HG03108 (cell line): ENCODE measurements around the gene MSMP.

Source experiments
- ATAC-seq: cut with Tn5 transposase; IDR thresholded peaks from one replicate; pipeline ENCODE4 v1.9.1; 2021; ENCODE audit warnings: moderate library complexity; ENCODE audit not compliant: unreplicated experiment

Gene MSMP

DNA sequence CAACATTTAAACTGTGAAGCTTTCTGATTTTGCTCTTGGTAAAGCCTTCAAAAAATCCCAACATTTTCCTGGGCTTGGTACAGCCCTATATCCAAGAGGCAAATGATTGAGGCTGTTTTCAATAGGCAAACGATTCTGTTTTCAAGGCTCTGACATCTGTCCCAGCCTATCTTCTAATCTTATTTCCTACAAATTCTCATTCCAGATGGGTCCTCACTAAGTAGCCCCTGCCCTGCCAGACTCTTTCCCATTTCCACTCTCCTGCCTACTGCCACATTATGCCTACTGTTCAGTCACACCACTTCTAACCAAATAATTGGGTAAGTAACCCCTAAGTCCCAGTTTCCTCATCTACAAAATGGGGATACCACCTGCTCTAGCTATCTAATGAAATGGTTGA lies 8.5 kb downstream of the MSMP start:
- no peak for ATAC-seq

DNA sequence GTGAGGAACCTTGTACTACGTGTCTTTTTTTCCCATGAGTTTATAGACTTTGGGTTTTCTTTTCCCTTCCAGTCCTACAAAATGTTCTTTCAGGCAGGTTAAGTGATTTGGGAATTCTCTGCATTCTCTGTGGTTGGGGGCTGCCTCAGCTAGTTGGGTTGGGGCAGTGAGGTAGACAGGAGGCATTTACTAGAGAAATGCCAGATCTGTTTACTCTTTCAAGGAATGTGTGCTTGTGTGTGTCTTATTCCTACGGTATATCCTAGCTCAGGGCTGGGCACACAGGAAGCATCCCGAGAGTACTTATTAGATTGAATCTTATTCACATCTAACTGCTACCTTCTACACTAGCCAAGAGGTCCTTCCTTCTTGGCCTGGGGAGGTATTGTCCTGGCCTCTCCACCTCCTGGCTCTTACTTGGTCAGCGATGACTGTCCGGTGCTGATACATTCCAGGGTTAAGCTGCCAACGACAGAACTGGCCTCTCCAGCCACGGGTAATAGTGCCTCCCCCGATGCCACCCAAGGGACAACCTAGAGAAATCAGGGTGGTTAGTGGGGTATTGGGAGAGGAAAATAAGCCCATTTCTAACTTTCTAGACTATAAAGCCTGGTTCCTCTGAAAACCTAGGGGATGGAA lies 10.1 kb downstream of the MSMP start:
- no peak for ATAC-seq

- no peak for ATAC-seq
Observed at GRCh38 chr9:35743452-35743851, 10.6 kb downstream of the MSMP start.

- no peak for ATAC-seq
Observed at GRCh38 chr9:35741740-35742139, 12.3 kb downstream of the MSMP start.

- no peak for ATAC-seq
Observed at GRCh38 chr9:35740243-35740642, 13.8 kb downstream of the MSMP start.

DNA sequence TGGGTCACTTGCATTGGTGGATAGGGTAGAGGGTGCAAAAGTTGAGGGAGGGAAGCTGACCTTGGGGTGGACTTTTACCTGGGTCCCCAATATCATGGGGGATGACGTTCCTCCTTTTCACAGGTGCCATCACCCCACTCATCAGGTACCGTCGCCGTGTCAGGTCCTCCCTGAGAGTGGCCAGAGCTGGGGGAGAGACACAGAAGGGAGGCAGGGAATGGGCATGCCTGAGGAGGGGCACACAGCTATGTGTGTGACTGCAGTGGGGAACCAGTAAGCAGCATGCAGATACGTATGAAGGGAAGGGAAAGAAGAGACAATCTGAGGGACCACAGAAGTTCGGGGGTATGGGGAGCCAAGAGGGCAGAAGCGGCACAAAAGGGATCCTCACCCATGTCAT lies 15.2 kb downstream of the MSMP start:
- ATAC-seq = no peak

- no peak for ATAC-seq
Observed at GRCh38 chr9:35738186-35738585, 15.9 kb downstream of the MSMP start.

GRCh38 chr9:35737143-35737542 lies 16.9 kb downstream of the MSMP start:
- ATAC-seq = no peak

- ATAC-seq = no peak
Observed at GRCh38 chr9:35736201-35736633, 17.9 kb downstream of the MSMP start.

GRCh38 chr9:35734096-35734495 lies 20.0 kb downstream of the MSMP start:
- no peak for ATAC-seq

GRCh38 chr9:35732800-35733541 lies 21.1 kb downstream of the MSMP start:
- no peak for ATAC-seq

GRCh38 chr9:35732185-35732799 lies 21.8 kb downstream of the MSMP start, which contains the start of the genes CREB3 and TLN1:
TSS of gene CREB3 (plus strand) at chr9:35732666. CDS start at chr9:35732773, 107 bp downstream.
TSS of gene TLN1 (minus strand) at chr9:35732195. CDS start at chr9:35725694, 6,501 bp downstream.
- peak; percentile 77 for ATAC-seq

GRCh38 chr9:35731415-35732184 lies 22.5 kb downstream of the MSMP start:
- no peak for ATAC-seq

GRCh38 chr9:35730486-35730854 lies 23.6 kb downstream of the MSMP start:
- no peak for ATAC-seq

- ATAC-seq = no peak
Observed at GRCh38 chr9:35729700-35730485, 24.2 kb downstream of the MSMP start.

DNA sequence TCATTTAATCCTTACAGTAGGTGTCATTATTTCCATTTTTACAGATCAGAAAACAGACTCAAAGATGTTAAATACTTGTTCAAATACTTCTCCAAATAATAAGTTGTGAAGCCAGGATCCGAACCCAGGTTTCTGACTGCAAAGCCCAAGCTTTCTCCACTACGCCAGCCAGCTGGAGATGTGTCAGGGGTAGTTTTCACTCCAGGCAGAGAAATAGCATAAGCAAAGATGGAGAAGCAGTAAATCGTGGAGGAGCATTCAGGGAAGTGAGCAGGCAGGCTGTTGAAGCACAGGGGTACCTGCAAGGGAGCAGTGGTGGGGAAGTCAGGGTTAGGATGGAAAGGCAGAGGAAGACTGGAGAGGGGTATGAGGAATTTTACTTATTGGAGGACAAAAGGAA lies 25.0 kb downstream of the MSMP start:
- ATAC-seq = no peak

DNA sequence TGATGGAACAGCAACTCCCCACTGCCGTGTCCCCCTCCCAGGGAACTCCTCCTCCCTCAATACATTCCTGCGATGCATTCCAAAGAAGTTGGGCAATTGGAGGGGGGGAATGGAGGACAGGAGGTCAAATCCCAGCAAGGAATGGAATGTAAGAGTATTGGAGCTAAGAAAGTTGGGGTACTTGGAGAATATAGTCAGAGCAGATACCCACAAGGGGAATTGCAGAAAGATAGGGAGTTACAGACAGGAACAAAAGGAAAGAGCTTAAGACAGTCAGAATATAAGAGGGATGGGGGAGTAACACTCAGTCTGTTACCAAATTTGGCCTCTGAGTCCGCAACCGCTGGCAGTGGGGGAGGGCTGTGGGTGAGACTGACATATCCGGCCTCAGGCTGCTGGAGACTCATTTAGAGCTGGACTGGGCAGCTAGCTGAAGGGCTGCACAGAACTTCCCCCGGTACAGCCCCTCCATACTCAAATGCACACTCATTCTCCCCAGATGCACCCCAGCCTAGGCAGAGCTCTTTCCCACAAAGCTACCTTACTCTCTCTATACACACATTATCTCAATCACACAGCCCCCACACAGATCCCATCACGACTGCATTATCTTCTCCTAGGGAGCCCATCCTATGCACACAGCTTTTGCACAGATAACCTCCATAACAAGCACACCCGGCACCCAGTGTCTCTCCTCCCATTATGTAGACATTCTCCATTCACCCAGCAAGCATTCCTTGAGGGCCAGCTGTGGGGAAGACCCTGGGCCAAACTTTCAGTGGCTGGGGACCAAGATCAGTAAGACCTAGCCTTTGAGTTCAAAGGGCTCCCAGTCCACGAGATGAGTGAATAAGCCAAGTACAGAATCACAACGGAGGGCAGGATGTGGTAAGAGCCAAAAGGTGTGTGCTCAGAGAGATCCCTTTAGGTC lies 25.8 kb downstream of the MSMP start:
- ATAC-seq = no peak

GRCh38 chr9:35727676-35728040 lies 26.4 kb downstream of the MSMP start:
- ATAC-seq = no peak

DNA sequence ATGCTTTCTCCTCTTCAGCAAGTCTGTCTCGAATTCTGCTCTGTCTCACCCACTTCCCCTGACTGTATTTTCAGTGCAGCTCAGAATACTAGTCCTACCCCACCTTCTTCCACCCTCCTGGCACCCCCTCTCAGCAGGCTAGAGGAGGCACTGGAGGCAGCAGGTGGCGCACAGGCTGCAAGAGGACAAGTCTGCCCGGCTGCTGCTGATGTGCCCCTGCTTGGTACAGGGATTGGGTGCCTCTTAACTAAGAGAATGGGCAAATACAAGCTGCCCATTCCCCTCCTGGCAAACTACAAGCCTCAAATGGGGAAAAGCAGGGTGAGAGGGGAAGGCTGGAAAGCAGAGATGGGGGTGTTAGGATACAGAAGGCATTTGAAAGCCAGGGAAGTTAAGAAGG lies 27.1 kb downstream of the MSMP start:
- ATAC-seq = no peak

DNA sequence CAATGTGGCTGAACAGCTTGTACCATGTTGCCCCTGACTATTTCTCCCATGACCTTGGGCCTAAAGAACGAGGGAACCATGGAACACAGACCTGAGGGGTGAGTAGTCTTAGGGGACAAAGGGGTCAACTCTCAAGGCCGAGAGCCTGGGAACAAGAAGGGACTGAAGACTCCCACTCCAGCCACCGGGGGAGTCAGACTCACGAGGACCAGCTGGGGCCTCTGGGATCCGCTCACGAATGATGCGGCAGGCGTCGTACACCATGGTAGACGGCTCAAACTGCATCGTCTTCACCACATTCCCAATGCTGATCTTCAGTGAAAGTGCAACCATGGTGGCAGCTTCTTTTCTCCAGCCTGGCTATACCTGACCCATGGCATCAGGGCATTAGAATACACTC lies 28.7 kb downstream of the MSMP start:
- ATAC-seq = no peak
